SIG-M5 (cell line): ENCODE measurements around the gene GDPD3.
A peak's percentile ranks its signal among the peaks of the same experiment; 100 is the strongest.
"Not testable (repeated sequence)": the region's sequence is repeated elsewhere in the genome, so short reads cannot be mapped to it uniquely, and the experiment has no call there.

Experiments used
- DNase-seq: peaks from one replicate; lab custom pipeline; 2025; lab: John Stamatoyannopoulos, UW

The GDPD3 gene, protein sequence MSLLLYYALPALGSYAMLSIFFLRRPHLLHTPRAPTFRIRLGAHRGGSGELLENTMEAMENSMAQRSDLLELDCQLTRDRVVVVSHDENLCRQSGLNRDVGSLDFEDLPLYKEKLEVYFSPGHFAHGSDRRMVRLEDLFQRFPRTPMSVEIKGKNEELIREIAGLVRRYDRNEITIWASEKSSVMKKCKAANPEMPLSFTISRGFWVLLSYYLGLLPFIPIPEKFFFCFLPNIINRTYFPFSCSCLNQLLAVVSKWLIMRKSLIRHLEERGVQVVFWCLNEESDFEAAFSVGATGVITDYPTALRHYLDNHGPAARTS

GRCh38 chr16:30113031-30113710 is at the start of gene GDPD3:
GDPD3 (minus strand) TSS chr16:30113537; CDS start chr16:30113478, 59 bp downstream.
- DNase-seq: no peak

GRCh38 chr16:30157214-30157613 is 43.9 kb upstream of the GDPD3 start:
- DNase-seq: no peak

- no peak for DNase-seq
These were observed 41.9 kb upstream of the GDPD3 start for GRCh38 chr16:30155188-30155587.

DNA sequence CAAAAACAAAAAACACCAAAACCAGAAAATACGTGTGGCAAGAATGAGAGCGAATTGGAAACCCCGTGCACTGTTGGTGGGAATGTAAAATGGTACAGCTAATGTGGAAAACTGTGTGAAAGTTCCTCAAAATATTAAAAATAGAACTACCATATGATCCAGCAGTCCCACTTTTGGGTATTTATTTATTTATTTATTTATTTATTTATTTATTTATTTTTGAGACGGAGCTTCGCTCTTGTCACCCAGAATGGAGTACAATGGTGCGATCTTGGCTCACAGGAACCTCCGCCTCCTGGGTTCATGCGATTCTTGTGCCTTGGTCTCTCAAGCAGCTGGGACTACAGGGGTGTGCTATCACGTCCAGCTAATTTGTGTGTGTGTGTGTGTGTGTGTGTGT is 39.2 kb upstream of the GDPD3 start:
- DNase-seq: no peak

GRCh38 chr16:30151091-30151490 is 37.8 kb upstream of the GDPD3 start:
- no peak for DNase-seq

GRCh38 chr16:30149250-30149930 is 36.1 kb upstream of the GDPD3 start:
- peak; percentile 83 for DNase-seq

GRCh38 chr16:30147843-30148510 is 34.6 kb upstream of the GDPD3 start:
- DNase-seq: no peak

DNA sequence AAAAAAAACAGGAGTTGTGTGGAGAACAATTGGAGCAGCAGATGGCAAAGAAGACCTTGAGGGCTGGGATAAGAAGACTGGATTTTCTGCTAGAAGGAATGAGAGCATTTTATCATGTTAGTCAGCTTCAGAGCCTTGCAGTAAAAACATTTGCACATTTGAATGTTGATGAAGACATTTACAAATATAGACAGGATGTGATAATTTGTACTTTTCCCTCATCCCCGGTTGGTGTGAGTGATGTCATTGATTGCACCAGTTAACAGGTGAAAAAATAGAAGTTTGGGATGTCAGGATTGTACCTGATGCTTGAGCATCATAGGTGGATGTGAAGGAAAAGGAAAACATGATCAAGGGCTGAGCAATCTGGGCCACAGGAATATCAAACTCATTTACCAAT is 32.3 kb upstream of the GDPD3 start:
- no peak for DNase-seq

DNA sequence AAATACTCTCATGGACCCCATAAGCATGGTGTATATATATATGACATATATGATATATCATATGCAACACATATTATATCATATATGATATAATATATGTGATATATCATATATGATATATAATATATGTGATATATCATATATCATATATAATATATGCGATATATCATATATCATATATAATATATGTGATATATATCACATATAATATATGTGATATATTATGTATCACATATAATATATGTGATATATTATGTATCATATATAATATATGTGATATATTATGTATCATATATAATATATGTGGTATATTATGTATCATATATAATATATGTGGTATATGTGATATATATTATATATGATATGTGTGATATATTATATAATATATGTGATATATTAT is 31.6 kb upstream of the GDPD3 start:
- DNase-seq: no peak

- no peak for DNase-seq
These were observed 30.7 kb upstream of the GDPD3 start for GRCh38 chr16:30144017-30144416.

- DNase-seq: no peak
These were observed 30.0 kb upstream of the GDPD3 start for GRCh38 chr16:30143347-30143702.

- DNase-seq: no peak
These were observed 29.5 kb upstream of the GDPD3 start for GRCh38 chr16:30142672-30143346.

GRCh38 chr16:30141750-30142149 is 28.4 kb upstream of the GDPD3 start:
- DNase-seq: no peak

- DNase-seq: no peak
These were observed 26.5 kb upstream of the GDPD3 start for GRCh38 chr16:30139583-30140481.

DNA sequence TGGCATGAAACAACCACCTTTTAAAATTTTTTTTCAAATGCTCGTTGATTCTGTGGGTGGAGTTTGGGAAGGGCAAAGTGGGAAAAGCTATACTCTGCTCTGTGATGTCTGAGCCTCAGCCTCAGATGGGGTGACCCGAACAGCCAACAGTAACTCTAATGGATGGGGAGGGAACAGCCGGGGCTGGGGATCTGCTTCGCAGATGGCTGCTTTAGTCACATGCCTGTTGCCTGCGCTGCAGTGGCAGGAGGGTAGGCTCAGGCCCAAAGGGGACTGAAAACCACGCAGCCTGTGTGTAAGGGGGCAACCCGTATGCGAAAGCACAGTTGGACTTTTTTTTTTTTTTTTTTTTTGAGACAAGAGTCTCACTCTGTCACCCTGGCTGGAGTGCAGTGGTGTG is 24.6 kb upstream of the GDPD3 start:
- DNase-seq: no peak

GRCh38 chr16:30136971-30137605 is 23.8 kb upstream of the GDPD3 start:
- peak; percentile 64 for DNase-seq

- DNase-seq: no peak
These were observed 19.3 kb upstream of the GDPD3 start for GRCh38 chr16:30132591-30132990.

DNA sequence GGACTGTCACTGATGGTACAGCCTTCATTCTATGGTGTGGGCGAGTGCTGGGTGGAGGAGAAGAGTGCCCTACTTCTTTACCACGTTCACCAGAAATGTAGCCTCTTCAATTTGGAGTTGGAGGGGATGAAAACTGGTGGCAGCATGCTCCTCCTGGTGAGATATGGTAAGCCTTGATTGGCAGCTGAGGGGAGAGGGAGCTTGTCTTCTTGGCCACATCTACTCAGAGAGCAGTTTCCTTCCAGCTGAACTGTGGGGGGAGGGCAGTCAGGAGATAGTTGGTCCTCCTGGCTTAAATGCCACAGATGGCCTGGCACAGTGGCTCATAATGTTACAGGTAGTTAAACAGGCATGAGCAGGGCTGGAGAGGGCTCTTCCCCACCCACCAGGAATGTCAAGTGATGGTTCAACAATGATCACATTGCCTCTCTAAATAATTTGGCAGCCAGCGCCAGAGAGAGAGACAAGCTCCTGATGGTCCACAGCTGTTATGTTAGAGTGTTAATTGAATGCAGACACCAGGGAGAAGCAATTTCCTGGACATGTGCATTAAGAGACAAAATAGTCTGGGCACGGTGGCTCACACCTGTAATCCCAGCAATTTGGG is 18.6 kb upstream of the GDPD3 start:
- DNase-seq: no peak

DNA sequence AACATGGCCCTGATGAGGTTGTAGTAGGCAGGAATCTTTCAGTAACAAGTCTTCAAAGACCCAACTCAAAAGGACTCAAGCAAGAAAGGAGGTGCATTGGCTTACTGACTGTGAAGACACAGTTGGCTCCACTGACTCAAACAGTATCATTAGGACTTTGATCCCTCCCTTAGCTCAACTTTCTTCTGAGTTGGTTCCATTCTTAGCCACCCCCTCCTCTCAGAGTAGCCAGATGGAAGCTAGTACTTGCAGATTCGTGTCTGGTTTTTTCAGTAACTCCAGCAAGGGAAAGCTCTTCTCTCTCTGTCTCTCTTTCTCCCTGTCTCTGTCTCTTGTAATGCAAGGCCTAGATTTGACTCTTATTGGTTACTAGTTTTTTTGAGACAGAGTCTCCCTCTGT is 14.7 kb upstream of the GDPD3 start:
- no peak for DNase-seq

GRCh38 chr16:30125690-30126089 is 12.4 kb upstream of the GDPD3 start:
- DNase-seq: not testable (repeated sequence)
